GM21528 (cell line): ENCODE results near the gene CXCL11.
"Not testable (repeated sequence)": the region's sequence is repeated elsewhere in the genome, so short reads cannot be mapped to it uniquely, and the experiment has no call there.

ENCODE experiments used
- ATAC-seq: cut with Tn5 transposase; IDR thresholded peaks from one replicate; pipeline ENCODE4 v1.9.1; 2021; ENCODE audit warnings: mild to moderate bottlenecking, moderate library complexity; ENCODE audit not compliant: unreplicated experiment, low FRiP score

Gene CXCL11

GRCh38 chr4:76044686-76045085, 8.8 kb upstream of the CXCL11 start:
- not testable (repeated sequence) for ATAC-seq

- ATAC-seq: not testable (repeated sequence)
Measured at GRCh38 chr4:76043306-76043705, 7.4 kb upstream of the CXCL11 start.

GRCh38 chr4:76042241-76042998, 6.5 kb upstream of the CXCL11 start:
- ATAC-seq: not testable (repeated sequence)

GRCh38 chr4:76036855-76037254, 985 bp upstream of the CXCL11 start:
- ATAC-seq: no peak

- no peak for ATAC-seq
Measured at GRCh38 chr4:76035141-76035540, 729 bp downstream of the CXCL11 start.

- no peak for ATAC-seq
Measured at GRCh38 chr4:76029300-76029699, 6.6 kb downstream of the CXCL11 start.

- ATAC-seq: no peak
Measured at GRCh38 chr4:76028350-76028765, 7.5 kb downstream of the CXCL11 start.

GRCh38 chr4:76024065-76024464, 11.8 kb downstream of the CXCL11 start:
- ATAC-seq: no peak

GRCh38 chr4:76023389-76023788, 12.5 kb downstream of the CXCL11 start, which contains the start of gene CXCL10:
Gene CXCL10 (minus strand): TSS chr4:76023497. CDS start chr4:76023431, 66 bp downstream.
- ATAC-seq: no peak

- no peak for ATAC-seq
Measured at GRCh38 chr4:76022677-76023076, 13.2 kb downstream of the CXCL11 start.

GRCh38 chr4:76022031-76022430, 13.8 kb downstream of the CXCL11 start:
- no peak for ATAC-seq

- no peak for ATAC-seq
Measured at GRCh38 chr4:76017056-76017686, 18.7 kb downstream of the CXCL11 start.

- peak; percentile 66 for ATAC-seq
Measured at GRCh38 chr4:76016393-76016792, 19.5 kb downstream of the CXCL11 start.

GRCh38 chr4:76013540-76013939, 22.3 kb downstream of the CXCL11 start:
- no peak for ATAC-seq

GRCh38 chr4:76012388-76012801, 23.5 kb downstream of the CXCL11 start:
- ATAC-seq: no peak

GRCh38 chr4:76011700-76012387, 24.0 kb downstream of the CXCL11 start:
- ATAC-seq: no peak

GRCh38 chr4:76011018-76011670, 24.7 kb downstream of the CXCL11 start:
- ATAC-seq: no peak

- ATAC-seq: no peak
Measured at GRCh38 chr4:76010576-76010975, 25.3 kb downstream of the CXCL11 start.

GRCh38 chr4:76009311-76009710, 26.6 kb downstream of the CXCL11 start:
- no peak for ATAC-seq

- ATAC-seq: no peak
Measured at GRCh38 chr4:76007089-76007862, 28.6 kb downstream of the CXCL11 start, which contains the start of gene CXCL9. Gene CXCL9 (minus strand): TSS chr4:76007509. CDS start chr4:76007449, 60 bp downstream.
